CD14-positive monocyte (primary cell): ENCODE results near the gene SKIC8. TPM values are rescaled to one million over a fixed set of nuclear protein-coding genes. Genes with fewer than 3 reads are reported as not detected.
A peak's percentile ranks its signal among the peaks of the same experiment; 100 is the strongest.

Source experiments
- DNase-seq, 3 donors: peaks; one replicate each; pipeline ENCODE4 v3.0.0-alpha.2; 2011 to 2022
- H2AFZ ChIP-seq: 2 replicates; pipeline ENCODE4 v1.6.0; 2012; ENCODE audit warnings: mild to moderate bottlenecking, low read depth, low read length, inconsistent platforms; ENCODE audit not compliant: insufficient read depth, poor library complexity, severe bottlenecking
- H3K27ac ChIP-seq, 2 donors: 1 replicate in 1 of 2; 2 replicates in 1 of 2; pipeline ENCODE4 v1.5.1; 2012 to 2013; ENCODE audit warnings: low read length in 2 of 2, control low read depth in 1 of 2, inconsistent platforms in 1 of 2, low read depth in 1 of 2, mild to moderate bottlenecking in 1 of 2
- H3K27me3 ChIP-seq, 2 donors: one replicate each; pipeline versions ENCODE4 v1.6.0 to v1.6.1; 2011 to 2013; ENCODE audit warnings: low read length in 2 of 2; ENCODE audit not compliant: control insufficient read depth in 2 of 2, insufficient read depth in 2 of 2
- H3K36me3 ChIP-seq, 2 donors: replicated peaks in 1 of 2; 1 replicate in 1 of 2; 2 replicates in 1 of 2; pipeline versions ENCODE4 v1.5.1 to v1.6.1; 2012 to 2013; ENCODE audit warnings: low read length in 2 of 2, control low read depth in 1 of 2, inconsistent platforms in 1 of 2, mild to moderate bottlenecking in 1 of 2; ENCODE audit not compliant: insufficient read depth in 2 of 2, control insufficient read depth in 1 of 2
- H3K4me1 ChIP-seq, 2 donors: 1 replicate in 1 of 2; 2 replicates in 1 of 2; pipeline versions ENCODE4 v1.5.1 to v1.6.1; 2012 to 2013; ENCODE audit warnings: low read length in 2 of 2, control low read depth in 1 of 2, inconsistent platforms in 1 of 2, mild to moderate bottlenecking in 1 of 2, moderate library complexity in 1 of 2; ENCODE audit not compliant: insufficient read depth in 2 of 2, control insufficient read depth in 1 of 2
- H3K4me2 ChIP-seq: replicated peaks from 2 replicates; pipeline ENCODE3; 2012; ENCODE audit warnings: low read length, moderate library complexity, mild to moderate bottlenecking; ENCODE audit not compliant: poor library complexity, severe bottlenecking; ENCODE audit errors: extremely low read depth
- H3K4me3 ChIP-seq, 3 experiments: fragments of 200-600 bp in 1 of 3; sonication (generic) in 1 of 3; replicated peaks in 1 of 3; 1 replicate in 2 of 3; 2 replicates in 1 of 3; pipeline ENCODE4 v1.5.1; 2011 to 2013; ENCODE audit warnings: low read length in 3 of 3, mild to moderate bottlenecking in 3 of 3, control low read depth in 2 of 3, low read depth in 2 of 3, inconsistent platforms in 1 of 3, moderate library complexity in 1 of 3
- H3K79me2 ChIP-seq: 2 replicates; pipeline ENCODE4 v1.6.0; 2012; ENCODE audit warnings: mild to moderate bottlenecking, control low read depth, inconsistent platforms, low read length, moderate library complexity; ENCODE audit not compliant: insufficient read depth
- H3K9ac ChIP-seq: 2 replicates; pipeline ENCODE4 v1.6.0; 2017; ENCODE audit warnings: low read length, mild to moderate bottlenecking; ENCODE audit not compliant: insufficient read depth, poor library complexity, severe bottlenecking
- H3K9me3 ChIP-seq, 2 donors: replicated peaks in 1 of 2; 1 replicate in 1 of 2; 2 replicates in 1 of 2; pipeline versions ENCODE4 v1.5.1 to v1.6.1; 2012 to 2013; ENCODE audit warnings: low read length in 2 of 2, control low read depth in 1 of 2; ENCODE audit not compliant: control insufficient read depth in 1 of 2, insufficient read depth in 1 of 2
- H4K20me1 ChIP-seq: 2 replicates; pipeline ENCODE4 v1.6.0; 2012; ENCODE audit warnings: mild to moderate bottlenecking, low read length, control low read depth, moderate library complexity; ENCODE audit not compliant: insufficient read depth
- H3K27ac Mint-ChIP-seq, 7 donors: one replicate each; pipeline ENCODE4 v1.8.0; 2020; ENCODE audit warnings: mild to moderate bottlenecking in 7 of 7, mixed read lengths in 7 of 7, moderate library complexity in 6 of 7, inconsistent platforms in 2 of 7
- H3K27me3 Mint-ChIP-seq, 3 donors: one replicate each; pipeline ENCODE4 v1.8.0; 2021 to 2022; ENCODE audit warnings: low read depth in 3 of 3, mild to moderate bottlenecking in 3 of 3, mixed read lengths in 3 of 3, moderate library complexity in 3 of 3, inconsistent platforms in 1 of 3
- H3K36me3 Mint-ChIP-seq, 2 donors: one replicate each; pipeline ENCODE4 v1.8.0; 2020; ENCODE audit warnings: mixed read lengths in 2 of 2, inconsistent platforms in 1 of 2, mild to moderate bottlenecking in 1 of 2
- H3K4me1 Mint-ChIP-seq: one replicate; pipeline ENCODE4 v1.8.0; 2020; ENCODE audit warnings: mild to moderate bottlenecking, mixed read lengths
- H3K4me3 Mint-ChIP-seq, 2 donors: one replicate each; pipeline ENCODE4 v1.8.0; 2020; ENCODE audit warnings: mild to moderate bottlenecking in 2 of 2, mixed read lengths in 2 of 2, moderate library complexity in 1 of 2
- H3K9me3 Mint-ChIP-seq, 7 donors: one replicate each; pipeline ENCODE4 v1.8.0; 2020 to 2022; ENCODE audit warnings: mixed read lengths in 7 of 7, mild to moderate bottlenecking in 6 of 7, moderate library complexity in 6 of 7, inconsistent platforms in 2 of 7
- WGBS: methylation state at CpG from one replicate; pipeline ENCODE4 v1.1.5; 2013; ENCODE audit warnings: missing lambda C conversion rate; ENCODE audit not compliant: insufficient coverage; 5-methylcytosine and 5-hydroxymethylcytosine counted together
- intact Hi-C, 2 donors: fragments of 100-400 bp; cut with micrococcal nuclease; formaldehyde crosslinking; loops; one replicate each; pipeline versions ENCODE4 v1.15.0 to v1.15.1; 2023
- polyA plus RNA-seq, 3 donors: library from polyadenylated mRNA; depleted of rRNA in 1 of 3; unstranded in 2 of 3; stranded (reverse) in 1 of 3; fragments of 300-500 nt in 2 of 3; fragments of >200 nt in 1 of 3; fragmentation: Illumina TruSeq in 2 of 3; gene quantifications; 1 replicate in 2 of 3; 2 replicates in 1 of 3; pipeline ENCODE4 v1.2.3, GENCODE V29; 2012 to 2021
- TF ChIP-seq, protein P1 (sequence below): fragments of 200-600 bp; IDR thresholded peaks from one replicate; pipeline ENCODE4 v1.8.0; 2022; ENCODE audit warnings: antibody characterized with exemption, mild to moderate bottlenecking

The SKIC8 gene
- polyA plus RNA-seq, 3 donors = 59.8 to 123 (median 88.0) TPM

GRCh38 chr15:78339559-78339958 lies 40.1 kb upstream of the SKIC8 start:
- H3K4me1 ChIP-seq = peaks cover 11 to 17% of the 10 kb centered on the region in 2 donors
- no peak overlapping the region for H3K4me3 ChIP-seq
- peaks cover 0 to 9% of the 10 kb centered on the region in 2 donors for H3K9me3 ChIP-seq
- no peaks in the 10 kb centered on the region for H3K36me3 Mint-ChIP-seq
- H3K9ac ChIP-seq = no peak overlapping the region
- H3K79me2 ChIP-seq = no peaks in the 10 kb centered on the region
- TF ChIP-seq, protein P1, sequence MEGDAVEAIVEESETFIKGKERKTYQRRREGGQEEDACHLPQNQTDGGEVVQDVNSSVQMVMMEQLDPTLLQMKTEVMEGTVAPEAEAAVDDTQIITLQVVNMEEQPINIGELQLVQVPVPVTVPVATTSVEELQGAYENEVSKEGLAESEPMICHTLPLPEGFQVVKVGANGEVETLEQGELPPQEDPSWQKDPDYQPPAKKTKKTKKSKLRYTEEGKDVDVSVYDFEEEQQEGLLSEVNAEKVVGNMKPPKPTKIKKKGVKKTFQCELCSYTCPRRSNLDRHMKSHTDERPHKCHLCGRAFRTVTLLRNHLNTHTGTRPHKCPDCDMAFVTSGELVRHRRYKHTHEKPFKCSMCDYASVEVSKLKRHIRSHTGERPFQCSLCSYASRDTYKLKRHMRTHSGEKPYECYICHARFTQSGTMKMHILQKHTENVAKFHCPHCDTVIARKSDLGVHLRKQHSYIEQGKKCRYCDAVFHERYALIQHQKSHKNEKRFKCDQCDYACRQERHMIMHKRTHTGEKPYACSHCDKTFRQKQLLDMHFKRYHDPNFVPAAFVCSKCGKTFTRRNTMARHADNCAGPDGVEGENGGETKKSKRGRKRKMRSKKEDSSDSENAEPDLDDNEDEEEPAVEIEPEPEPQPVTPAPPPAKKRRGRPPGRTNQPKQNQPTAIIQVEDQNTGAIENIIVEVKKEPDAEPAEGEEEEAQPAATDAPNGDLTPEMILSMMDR = no peak
- peaks cover 12% of the 10 kb centered on the region for H3K4me1 Mint-ChIP-seq
- no peaks in the 10 kb centered on the region for H3K36me3 ChIP-seq
- 15% methylated on average over 9 of the region's 17 CpGs for WGBS
- no peak overlapping the region for H3K27ac ChIP-seq
- H3K27me3 ChIP-seq = peaks cover 41 to 62% of the 10 kb centered on the region in 2 donors
- no peak overlapping the region for H3K4me2 ChIP-seq
- peaks cover 57 to 62% (median 58%) of the 10 kb centered on the region in 3 donors for H3K27me3 Mint-ChIP-seq
- no peak overlapping the region for H3K27ac Mint-ChIP-seq
- peak overlapping the region in 1 of 2 donors; percentile 70 for H3K4me3 Mint-ChIP-seq
- no peak overlapping the region for H2AFZ ChIP-seq
- intact Hi-C loops = no loop called here
- no peak for DNase-seq
- no peaks in the 10 kb centered on the region for H4K20me1 ChIP-seq
- H3K9me3 Mint-ChIP-seq = peaks cover 0 to 8% (median 0%) of the 10 kb centered on the region in 7 donors

DNA sequence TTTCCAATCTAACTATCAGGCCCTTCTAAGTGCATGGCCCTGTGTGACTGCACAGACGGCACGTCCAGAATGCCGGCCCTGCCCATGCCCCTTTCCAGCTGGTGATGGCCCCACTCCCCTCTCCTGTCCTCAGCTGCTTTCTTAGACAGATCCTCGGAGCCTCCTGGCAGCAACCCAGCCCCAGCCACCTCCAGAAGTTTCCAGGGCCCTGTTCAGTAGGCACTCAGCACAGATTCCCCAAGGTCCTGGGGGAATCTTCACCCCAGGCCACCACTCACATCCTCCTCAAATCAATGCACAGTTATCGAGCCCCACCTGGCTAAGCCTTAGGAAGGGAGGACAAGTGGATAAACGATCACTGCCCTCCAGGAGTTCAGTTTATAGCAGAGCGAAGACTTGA lies 39.4 kb upstream of the SKIC8 start:
- intact Hi-C loops = no loop called here
- no peak overlapping the region for H3K9ac ChIP-seq
- H3K4me1 Mint-ChIP-seq = peaks cover 12% of the 10 kb centered on the region
- no peak overlapping the region for H2AFZ ChIP-seq
- peaks cover 55 to 62% (median 57%) of the 10 kb centered on the region in 3 donors for H3K27me3 Mint-ChIP-seq
- no peaks in the 10 kb centered on the region for H4K20me1 ChIP-seq
- peaks cover 0 to 9% of the 10 kb centered on the region in 2 donors for H3K9me3 ChIP-seq
- WGBS = 94% methylated on average over 4 of the region's 7 CpGs
- peaks cover 11 to 17% of the 10 kb centered on the region in 2 donors for H3K4me1 ChIP-seq
- H3K4me3 ChIP-seq = no peak overlapping the region
- DNase-seq = no peak
- H3K79me2 ChIP-seq = no peaks in the 10 kb centered on the region
- H3K9me3 Mint-ChIP-seq = peaks cover 0 to 8% (median 0%) of the 10 kb centered on the region in 7 donors
- H3K27ac Mint-ChIP-seq = no peak overlapping the region
- H3K36me3 ChIP-seq = no peaks in the 10 kb centered on the region
- TF ChIP-seq, protein P1 = no peak
- H3K27ac ChIP-seq = no peak overlapping the region
- no peaks in the 10 kb centered on the region for H3K36me3 Mint-ChIP-seq
- H3K27me3 ChIP-seq = peaks cover 41 to 60% of the 10 kb centered on the region in 2 donors
- peak overlapping the region in 1 of 2 donors; percentile 70 for H3K4me3 Mint-ChIP-seq
- H3K4me2 ChIP-seq = no peak overlapping the region
